Stimulated activated naive CD4-positive, alpha-beta T cell treated with Interleukin-2 at 50 U/mL for 16 hours (primary cell): ENCODE data around the gene CHST8.
"Not testable (repeated sequence)": the region's sequence is repeated elsewhere in the genome, so short reads cannot be mapped to it uniquely, and the experiment has no call there.

Experiments used
- DNase-seq: peaks from one replicate; lab custom pipeline; 2025; lab: John Stamatoyannopoulos, UW

CHST8 gene

GRCh38 chr19:33812388-33813330 lies 190.9 kb downstream of the CHST8 start:
- no peak for DNase-seq

DNA sequence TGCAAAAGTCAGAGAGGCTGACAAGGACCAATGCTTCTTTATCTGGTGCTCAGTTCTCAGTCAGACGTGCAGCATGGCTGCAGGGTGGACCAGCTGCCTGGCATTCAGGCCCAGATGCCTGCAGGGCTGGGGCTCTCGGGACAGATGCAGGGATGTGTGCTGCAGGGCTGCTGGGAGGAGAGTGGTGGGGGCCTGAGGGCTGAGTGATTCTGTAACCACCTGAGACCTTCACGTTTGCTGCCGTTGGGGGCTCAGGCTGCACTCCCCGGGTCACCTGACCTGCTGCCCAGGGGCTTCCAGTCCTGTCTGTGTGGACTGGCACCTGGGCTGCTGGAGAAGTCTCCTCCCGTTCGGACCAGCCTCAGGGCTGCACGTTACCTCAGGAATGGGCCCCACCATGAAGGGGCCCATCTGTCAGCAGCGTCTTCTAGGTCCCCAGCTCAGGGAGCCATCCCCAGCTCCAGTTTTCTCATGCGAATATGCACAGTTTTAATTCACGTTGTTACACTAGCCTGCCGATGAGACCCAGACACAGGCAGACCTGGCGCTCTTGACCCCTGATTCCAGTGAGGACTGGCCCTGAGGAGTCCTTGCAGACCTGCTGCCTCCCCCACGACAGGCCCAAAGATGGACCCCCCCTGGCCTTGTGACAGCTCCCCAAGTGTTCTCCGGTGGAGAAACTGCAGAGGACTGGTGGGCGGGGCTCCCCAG lies 191.8 kb downstream of the CHST8 start:
- no peak for DNase-seq

DNA sequence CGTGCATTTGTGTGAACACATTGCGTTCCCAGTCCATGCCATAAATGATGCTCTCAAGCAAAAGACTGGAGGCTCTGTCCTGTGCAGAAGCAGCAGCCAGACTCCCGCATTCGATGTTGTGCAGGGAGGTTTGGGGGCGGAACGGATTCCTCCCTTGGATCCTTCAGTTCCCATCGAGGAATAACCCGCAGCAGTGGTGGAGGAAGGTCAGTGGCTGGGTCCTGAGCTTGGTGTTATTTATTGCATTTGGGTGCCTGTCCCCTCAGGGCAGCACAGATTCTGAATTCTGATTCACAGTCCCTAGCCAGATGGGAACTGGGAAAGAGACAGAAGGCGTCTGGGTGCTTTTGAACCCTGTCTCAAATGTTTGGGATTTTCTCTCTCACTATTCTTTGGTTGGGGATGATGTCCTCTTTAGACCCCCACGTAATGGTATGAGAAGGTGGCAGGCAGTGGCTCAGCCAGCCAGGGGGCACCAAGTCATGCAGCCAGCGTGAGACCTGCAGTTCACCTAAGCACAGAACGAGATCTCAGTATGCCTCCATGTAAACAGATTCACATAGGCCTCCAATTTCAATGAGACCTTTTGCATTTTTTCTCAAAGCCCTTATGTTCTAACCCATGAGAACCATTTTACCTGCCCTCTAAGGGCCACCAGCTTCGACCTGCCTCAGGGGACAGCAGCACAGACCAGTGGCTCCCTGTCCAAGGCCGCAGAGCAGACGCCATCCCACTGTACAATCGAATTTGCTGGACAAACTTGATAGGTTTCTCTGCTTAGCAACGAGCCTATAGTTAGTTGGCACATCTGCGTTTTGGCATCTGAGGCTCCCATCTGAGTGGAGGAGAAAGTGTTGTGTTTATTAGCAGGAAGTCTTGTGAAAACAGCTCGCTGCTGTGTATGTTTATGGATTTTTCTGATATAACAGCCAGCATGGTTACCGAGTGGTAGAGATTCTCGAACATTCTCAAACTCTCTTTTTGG lies 192.7 kb downstream of the CHST8 start:
- DNase-seq = no peak

DNA sequence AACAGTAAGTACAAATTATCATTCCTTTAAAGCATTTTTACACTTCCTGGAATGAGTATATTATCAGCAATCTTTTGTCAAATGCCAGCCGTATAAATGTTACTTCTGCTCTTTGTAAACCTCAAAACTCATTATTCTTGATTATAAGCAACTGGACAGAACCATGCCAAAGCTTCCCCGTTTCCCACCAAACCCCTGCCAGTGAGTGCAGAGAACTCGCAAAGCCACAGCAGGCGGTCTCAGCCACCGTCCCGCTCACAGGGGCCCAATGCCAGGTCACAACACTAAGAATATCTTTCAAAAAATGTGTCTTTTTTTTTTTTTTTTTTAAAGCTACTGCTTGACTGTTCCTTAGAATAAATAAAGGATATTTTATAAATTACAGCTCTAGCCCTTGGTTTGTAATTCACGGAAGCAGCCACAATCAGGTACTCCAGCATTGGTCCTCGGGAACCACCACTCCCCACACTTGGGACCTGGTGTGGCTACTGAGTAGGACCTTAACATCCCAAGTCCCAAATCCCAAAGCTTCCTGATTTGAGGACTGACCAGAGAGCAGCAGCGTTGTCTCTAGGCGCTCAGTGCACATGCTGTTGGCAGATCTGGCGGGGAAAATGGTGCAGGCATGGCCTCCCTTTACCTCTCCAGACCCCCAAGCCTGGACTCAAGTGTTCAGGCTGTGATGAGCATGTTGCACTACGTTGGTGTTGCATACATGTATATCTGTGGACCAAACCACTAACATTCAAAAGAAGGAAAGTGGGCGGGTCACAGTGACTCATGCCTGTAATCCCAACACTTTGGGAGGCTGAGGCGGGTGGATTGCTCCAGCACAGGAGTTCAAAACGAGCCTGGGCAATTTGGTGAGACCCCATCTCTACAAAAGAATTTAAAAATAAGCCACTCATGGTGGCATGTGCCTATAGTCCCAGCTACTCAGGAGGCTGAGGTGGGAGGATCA lies 193.9 kb downstream of the CHST8 start:
- no peak for DNase-seq

GRCh38 chr19:33818411-33818810 lies 196.7 kb downstream of the CHST8 start:
- DNase-seq = no peak

DNA sequence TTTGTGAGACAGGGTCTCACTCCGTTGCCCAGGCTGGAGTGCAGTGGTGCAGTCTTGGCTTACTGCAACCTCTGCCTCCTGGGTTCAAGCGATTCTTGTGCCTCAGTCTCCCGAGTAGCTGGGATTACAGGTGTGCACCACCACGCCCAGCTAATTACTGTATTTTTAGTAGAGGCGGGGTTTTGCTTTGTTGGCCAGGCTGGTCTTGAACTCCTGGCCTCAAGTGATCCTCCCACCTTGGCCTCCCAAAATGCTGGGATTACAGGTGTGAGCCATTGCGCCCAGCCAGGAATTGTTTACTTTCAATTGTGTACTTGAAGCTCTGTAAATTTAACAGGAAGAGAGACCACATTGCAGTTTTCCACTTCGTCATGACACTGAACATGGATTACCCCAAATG lies 197.3 kb downstream of the CHST8 start:
- not testable (repeated sequence) for DNase-seq

GRCh38 chr19:33819506-33819879 lies 197.7 kb downstream of the CHST8 start:
- DNase-seq = no peak

GRCh38 chr19:33819880-33820781 lies 198.4 kb downstream of the CHST8 start:
- peak; percentile 53 for DNase-seq

DNA sequence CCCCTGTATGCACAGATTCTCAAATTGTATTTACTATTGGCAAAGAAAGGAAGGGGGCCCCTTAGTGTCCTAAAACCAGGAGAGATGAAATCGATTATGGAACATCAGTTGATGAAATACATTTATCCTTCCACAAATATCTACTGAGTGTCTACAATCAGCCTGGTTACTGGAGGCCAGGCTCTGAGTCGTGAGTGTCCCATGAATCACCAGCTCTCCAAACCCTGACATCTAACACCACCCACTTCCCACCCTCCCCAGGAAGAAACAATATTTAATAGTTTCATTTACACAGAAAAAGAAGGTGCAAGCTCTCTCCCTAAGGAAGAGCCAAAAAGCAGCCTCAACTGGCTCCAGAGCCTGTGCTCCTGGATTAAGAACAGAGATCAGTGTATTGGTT lies 200.1 kb downstream of the CHST8 start:
- DNase-seq = no peak
